ENCODE results near the gene CACNA1B.
"Not testable (repeated sequence)": the region's sequence is repeated elsewhere in the genome, so short reads cannot be mapped to it uniquely, and the experiment has no call there.

Gene CACNA1B

DNA sequence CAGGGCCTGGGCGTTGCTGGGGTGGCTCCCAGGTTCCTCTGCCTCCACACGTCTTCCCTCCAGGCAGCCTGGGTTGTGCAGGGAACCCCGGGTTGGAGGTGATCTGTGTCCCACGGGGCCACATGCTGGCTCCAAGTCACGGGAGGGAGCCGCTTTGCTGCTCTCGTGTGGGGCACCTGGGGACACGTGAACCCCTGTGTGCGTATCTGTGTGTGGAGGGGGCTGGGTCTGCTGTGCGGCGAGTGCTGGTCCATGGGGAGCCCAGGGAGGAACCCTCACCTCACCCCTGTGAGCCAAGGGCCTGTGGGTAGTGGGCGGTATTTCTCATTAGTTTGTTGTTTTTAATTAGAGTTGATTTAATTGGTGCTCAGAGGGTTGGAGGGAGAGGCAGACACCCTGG, 7.5 kb downstream of the CACNA1B start:
- not testable (repeated sequence) for DNase-seq (ENCODE audit: low read depth in 2 of 2)

DNA sequence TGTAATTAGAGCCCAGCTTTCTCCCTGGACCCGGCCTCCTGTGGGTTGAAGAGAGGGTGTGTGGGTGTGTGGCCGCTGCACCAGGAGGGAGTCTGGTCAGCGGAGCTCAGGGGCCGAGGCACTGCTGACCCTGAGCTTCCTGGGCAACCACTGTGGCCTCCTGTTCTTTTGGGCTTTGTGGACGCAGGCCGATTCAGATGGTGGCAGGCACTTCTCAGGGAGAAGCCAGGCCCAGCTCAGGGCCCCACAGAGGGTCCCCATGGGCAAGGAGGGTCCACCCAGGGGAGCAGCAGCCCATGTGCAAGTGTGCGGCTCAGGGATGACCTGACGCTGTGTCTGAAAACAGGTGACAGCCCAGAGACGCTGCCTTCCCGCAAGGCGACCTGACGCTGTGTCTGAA, 11.0 kb downstream of the CACNA1B start:
- DNase-seq (ENCODE audit: low read depth in 2 of 2): not testable (repeated sequence)

DNA sequence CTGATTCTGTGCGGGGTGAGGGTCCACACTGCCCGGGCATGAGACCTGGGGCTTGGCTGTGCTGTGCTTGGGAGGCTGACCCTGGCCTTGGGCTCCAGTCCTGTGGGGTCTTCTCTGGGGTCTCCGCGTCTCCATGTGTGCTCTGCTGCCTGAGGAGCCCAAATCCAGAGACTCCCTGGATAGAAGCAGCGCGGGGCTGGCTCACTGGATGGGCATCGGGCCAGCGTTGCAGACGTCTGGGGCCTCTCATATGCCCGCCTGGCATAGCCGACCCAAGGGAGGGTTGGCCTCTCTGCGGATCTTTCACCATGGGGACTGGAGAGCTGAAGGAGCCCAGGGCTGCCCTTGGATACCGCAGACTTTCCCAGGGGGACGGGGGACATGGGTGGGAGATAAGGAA, 12.4 kb downstream of the CACNA1B start:
- DNase-seq (ENCODE audit: low read depth in 2 of 2): not testable (repeated sequence)

GRCh38 chr9:137890768-137891587, 13.4 kb downstream of the CACNA1B start:
- DNase-seq (ENCODE audit: low read depth in 2 of 2): not testable (repeated sequence)

DNA sequence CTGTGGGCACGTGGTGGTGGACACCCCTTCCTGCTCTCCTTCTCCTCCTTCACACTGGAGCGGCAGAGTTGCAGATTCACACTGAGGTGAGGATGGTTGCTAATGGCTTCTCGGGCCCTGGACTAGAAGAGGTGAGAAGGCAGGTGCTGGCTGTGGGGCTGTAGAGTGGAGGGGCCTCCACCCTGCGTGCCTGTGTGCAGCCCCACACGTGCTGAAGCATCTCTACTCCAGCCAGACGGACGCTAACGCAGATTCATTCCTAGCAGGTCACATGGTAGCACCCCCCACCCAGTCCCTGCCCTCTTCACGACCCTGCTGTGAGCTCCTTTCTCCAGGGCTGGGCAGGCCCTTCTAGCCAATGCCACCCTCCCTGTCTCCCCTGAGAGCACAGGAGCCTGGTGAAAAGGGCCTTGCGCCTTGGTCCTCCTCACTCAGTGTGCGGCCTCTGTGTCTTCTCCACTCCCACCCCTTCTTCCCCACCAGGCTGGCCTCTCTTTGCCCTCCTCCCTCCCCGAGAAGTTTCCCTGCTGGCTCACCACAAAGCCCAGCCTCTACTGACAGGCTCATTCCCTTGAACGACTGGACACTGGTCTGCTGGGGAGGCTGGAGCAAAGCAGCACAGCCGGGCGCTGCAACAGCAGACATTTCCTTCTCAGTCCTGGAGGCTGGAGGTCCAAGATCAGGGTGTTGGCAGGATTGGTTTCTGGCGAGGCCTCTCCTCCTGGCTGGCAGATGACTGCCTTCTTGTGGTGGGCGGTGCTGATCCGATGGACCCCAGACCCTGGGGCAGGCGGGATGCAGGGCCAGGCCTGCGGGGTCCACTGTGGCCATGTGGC, 14.2 kb downstream of the CACNA1B start:
- DNase-seq (ENCODE audit: low read depth in 2 of 2): no peak

DNA sequence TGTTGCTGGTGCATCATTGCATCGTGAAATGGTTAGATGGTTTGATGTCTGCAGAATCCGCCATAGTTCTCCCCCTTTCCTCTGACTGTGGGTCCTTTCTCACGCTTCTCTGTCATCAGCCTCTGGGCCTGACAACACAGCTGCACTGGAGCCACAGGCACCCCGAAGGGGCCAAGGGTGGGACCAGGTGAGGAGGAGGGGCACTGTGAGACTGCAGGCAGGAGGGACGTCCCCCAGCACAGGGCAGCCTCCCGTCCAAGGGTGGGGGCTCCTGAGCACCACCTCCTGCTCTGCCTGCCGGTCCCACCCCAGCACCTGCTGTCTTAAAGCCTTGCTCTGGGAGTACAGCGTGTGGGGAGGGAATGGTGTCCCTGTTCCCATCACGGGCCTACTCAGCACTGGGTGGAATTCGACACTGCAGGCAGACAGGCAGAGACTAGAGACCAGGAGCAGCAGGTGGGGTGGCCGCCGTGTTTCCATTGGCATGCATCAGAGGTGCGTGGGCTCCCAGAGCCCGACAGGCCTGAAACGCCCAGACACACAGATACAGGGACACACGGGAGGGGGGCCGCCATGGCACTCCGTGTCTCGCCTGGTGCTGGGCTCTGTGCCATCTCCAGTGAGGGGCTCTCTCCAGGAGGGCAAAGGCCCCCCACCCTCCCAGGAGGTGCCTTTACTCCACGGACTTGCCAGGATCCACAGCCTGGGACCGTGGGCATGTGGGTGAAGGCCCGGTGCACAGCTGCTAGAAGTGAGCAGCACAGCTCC, 15.0 kb downstream of the CACNA1B start:
- DNase-seq (ENCODE audit: low read depth in 2 of 2): no peak

- no peak for DNase-seq (ENCODE audit: low read depth in 2 of 2)
These were observed 16.1 kb downstream of the CACNA1B start for GRCh38 chr9:137893670-137894069.

DNA sequence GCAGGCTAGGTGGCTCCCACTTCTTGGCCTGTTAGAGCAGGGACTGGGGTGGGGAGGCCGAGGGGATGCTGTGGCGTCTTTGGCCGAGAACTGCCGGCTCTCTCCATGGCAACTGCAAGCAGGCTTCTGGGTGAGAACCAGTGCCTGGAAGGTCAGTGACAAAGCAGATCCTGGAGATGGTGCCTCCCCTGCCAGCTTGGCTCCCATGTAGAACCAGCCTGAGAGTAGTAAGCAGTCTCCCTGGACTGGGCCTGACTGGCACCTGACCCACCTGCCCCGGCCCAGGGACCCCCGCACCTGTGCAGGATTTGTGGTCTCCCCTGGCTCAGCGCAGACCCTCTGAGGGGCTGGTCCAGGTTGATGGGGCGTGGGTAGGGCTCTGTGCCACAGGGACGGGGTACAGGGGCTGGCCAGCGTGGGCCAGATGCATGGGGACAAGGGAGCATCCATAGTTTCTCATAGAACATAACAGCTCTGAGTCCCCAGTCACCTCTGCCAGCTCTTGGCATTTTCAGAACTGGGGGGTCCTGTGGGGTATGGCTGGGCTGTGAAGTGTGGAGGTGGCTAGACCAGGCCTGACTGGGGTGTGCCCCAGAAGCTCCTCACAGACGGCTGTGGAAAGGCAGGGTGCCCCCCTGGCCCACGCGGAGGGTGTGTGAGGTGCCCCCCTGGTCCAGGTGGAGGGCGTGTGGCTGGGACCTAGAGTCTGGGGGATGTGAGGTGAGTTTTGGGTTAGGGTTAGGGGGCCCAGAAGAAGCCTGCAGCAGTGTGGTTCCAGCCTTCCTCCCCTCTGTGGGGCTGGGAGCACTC, 22.2 kb downstream of the CACNA1B start:
- DNase-seq (ENCODE audit: low read depth in 2 of 2): no peak

GRCh38 chr9:137900584-137901310, 23.2 kb downstream of the CACNA1B start:
- no peak for DNase-seq (ENCODE audit: low read depth in 2 of 2)

DNA sequence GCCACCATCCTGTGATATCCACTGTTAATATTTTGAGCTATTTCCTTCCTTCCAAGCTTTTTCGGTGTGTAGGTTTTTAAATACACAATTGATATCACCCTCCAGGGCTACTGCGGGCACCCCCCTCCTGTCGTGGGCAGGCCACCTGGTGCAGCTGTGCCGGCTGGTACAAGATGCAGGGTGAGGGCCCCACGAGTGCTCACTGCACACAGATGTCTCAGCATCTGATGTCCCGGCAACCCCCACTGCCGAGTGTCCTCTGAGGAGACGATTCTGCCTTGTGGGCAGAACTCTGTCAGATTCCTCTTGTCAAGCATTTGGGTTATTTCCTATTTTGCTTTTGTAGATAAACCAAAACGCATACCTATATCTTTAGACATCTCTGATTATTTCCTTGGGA, 25.1 kb downstream of the CACNA1B start:
- DNase-seq (ENCODE audit: low read depth in 2 of 2): no peak

DNA sequence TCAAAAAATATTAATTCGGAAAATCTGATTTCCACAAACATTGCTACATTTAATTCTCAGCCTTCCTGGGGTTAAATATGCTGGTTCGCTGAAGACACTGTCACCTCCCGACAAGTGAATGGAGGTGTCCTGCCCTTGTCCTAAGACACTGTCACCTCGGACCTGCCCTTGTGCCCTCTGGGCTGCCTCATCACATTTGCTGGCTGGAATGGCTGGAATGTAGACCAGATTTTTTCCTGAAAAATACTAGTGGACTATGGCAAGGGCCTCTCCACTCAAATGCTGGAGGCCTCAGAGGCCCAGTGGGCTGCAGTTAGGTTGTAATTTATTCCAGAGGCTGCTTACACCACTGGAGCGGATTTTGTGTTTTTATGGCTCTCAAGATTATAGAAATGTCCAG, 28.2 kb downstream of the CACNA1B start:
- DNase-seq (ENCODE audit: low read depth in 2 of 2): no peak

- no peak for DNase-seq (ENCODE audit: low read depth in 2 of 2)
These were observed 30.2 kb downstream of the CACNA1B start for GRCh38 chr9:137907776-137908175.

GRCh38 chr9:137912671-137913070, 35.1 kb downstream of the CACNA1B start:
- no peak for DNase-seq (ENCODE audit: low read depth in 2 of 2)

DNA sequence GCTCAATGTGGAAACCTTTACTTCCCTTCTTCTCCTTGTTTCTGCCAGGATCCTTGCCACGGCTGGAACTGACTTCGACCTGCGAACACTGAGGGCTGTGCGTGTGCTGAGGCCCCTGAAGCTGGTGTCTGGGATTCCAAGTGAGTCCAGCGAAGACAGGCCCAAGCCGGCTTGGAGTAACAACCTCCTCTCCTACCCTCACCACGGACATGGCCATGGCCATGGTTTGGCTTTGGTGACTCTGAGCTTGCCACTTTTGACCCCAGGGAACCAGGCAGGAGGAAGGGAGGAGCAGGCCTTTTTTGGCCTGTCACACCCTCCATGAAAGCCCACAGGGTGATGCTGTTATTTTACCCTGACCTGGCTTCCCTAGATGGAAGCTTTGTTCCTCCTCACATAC, 35.5 kb downstream of the CACNA1B start:
- no peak for DNase-seq (ENCODE audit: low read depth in 2 of 2)

DNA sequence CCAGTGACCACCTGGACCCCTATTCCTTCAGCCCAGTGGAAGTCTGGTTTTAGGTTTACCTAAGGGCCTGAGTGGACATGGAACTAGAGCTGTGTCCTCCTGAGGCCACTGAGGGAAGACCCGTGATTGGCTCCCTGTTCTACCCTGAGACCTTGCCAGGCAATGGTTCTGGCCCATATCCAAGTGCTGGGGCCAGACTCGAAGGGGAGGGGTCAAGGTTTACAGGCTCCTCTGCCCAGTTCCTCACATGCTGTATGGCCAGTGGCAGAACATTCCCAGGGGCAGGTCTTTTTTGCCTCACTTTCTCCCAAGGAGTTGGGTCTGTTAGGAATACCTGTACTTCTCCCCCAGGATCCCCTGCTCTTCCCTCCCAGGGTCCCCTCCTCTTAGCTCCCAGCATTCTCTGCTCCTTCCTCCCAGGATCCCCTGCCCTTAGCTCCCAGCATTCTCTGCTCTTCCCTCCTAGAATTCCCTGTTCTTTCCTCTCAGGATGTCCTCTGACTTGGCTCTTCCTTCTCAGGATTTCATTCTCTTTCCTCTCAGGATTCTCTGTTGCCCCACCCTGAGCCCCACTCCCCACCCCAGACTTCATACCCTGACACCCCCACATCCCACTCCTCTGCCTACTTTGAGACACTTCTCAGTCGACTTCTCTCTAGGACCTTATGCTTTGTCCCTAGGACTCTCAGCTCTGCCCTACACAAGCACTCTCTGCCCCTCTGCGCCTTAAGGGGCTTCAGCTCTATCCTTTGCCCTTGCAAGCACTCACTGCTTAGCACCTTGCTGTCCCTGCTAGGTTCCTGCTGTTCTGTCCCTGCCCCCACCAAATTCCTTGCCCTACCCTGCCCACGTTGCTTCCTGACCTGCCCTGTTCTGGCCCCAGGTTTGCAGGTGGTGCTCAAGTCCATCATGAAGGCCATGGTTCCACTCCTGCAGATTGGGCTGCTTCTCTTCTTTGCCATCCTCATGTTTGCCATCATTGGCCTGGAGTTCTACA, 36.5 kb downstream of the CACNA1B start:
- DNase-seq (ENCODE audit: low read depth in 2 of 2): no peak

GRCh38 chr9:137916540-137916939, 39.0 kb downstream of the CACNA1B start:
- no peak for DNase-seq (ENCODE audit: low read depth in 2 of 2)

- DNase-seq (ENCODE audit: low read depth in 2 of 2): no peak
These were observed 39.5 kb downstream of the CACNA1B start for GRCh38 chr9:137917116-137917515.

GRCh38 chr9:137917795-137918194, 40.2 kb downstream of the CACNA1B start:
- DNase-seq (ENCODE audit: low read depth in 2 of 2): no peak

DNA sequence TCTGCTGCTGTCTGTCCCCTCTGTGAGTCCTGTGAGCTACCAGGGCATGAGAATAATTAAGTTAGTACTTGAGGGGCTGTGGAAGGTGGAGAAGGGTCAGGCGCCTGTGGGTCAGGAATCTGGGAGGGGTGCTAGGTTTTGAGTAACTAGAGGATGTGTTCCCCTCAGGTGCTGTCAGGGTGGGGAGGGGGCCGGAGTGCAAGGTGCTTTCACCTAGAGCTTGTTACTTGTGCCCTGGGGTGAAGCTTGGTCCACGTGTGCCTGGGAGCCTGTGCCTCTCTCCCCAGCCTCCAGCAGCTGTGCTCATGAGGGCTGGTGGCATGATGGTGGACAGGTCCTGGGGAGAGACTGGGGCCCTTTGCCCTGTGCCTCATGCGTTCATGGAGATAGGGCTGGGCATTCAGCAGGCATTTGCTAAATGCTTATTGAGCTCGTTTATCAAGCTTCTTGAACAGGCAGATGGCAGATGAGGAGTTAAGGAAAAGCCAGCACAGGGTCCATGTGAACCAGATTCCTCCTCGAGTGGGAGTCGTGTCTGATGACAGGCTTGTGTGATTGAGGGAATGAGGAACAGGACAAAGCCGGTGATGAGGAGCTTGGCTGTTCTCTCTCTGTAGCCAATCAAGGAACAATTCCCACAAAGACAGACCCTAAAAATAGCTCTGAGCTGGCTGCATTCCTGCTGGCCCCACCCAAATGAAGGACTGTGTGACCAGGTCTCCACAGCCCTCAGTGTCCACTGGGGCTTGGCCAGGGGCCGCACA, 40.9 kb downstream of the CACNA1B start:
- no peak for DNase-seq (ENCODE audit: low read depth in 2 of 2)
